NCI-H748 treated with DMSO at 0.1 percent for 48 hours (cell line): Measurements from ENCODE around the gene PHLDB3.
A peak's percentile ranks its signal among the peaks of the same experiment; 100 is the strongest.
"Not testable (repeated sequence)": the region's sequence is repeated elsewhere in the genome, so short reads cannot be mapped to it uniquely, and the experiment has no call there.

Experiments used
- DNase-seq: peaks from one replicate; lab custom pipeline; 2025; lab: John Stamatoyannopoulos, UW

Gene PHLDB3

GRCh38 chr19:43526884-43527859 lies 22.6 kb upstream of the PHLDB3 start, which contains the start of gene ETHE1:
TSS of gene ETHE1 (minus strand) at chr19:43527201. CDS start at chr19:43527177, 24 bp downstream.
- DNase-seq, result peak; percentile 57

GRCh38 chr19:43525836-43526771 lies 21.6 kb upstream of the PHLDB3 start:
- no peak for DNase-seq

- no peak for DNase-seq
Measured at GRCh38 chr19:43524922-43525835, 20.6 kb upstream of the PHLDB3 start.

GRCh38 chr19:43523696-43524095 lies 19.1 kb upstream of the PHLDB3 start:
- DNase-seq, result not testable (repeated sequence)

- DNase-seq, result no peak
Measured at GRCh38 chr19:43522929-43523328, 18.4 kb upstream of the PHLDB3 start.

GRCh38 chr19:43519436-43520088 lies 15.0 kb upstream of the PHLDB3 start:
- peak; percentile 70 for DNase-seq

- no peak for DNase-seq
Measured at GRCh38 chr19:43518051-43518450, 13.5 kb upstream of the PHLDB3 start.

GRCh38 chr19:43512399-43512798 lies 7.9 kb upstream of the PHLDB3 start:
- DNase-seq, result not testable (repeated sequence)

GRCh38 chr19:43511324-43511723 lies 6.8 kb upstream of the PHLDB3 start:
- no peak for DNase-seq

- DNase-seq, result no peak
Measured at GRCh38 chr19:43510713-43511112, 6.2 kb upstream of the PHLDB3 start.

- no peak for DNase-seq
Measured at GRCh38 chr19:43507880-43508279, 3.3 kb upstream of the PHLDB3 start.

- DNase-seq, result no peak
Measured at GRCh38 chr19:43506629-43507028, 2.1 kb upstream of the PHLDB3 start.

GRCh38 chr19:43505941-43506340 lies 1.4 kb upstream of the PHLDB3 start:
- no peak for DNase-seq

GRCh38 chr19:43505186-43505456 lies 575 bp upstream of the PHLDB3 start:
- no peak for DNase-seq

GRCh38 chr19:43503501-43504425 lies 783 bp downstream of the PHLDB3 start:
- DNase-seq, result peak; percentile 93

- DNase-seq, result no peak
Measured at GRCh38 chr19:43502419-43502976, 2.0 kb downstream of the PHLDB3 start.

- DNase-seq, result no peak
Measured at GRCh38 chr19:43501661-43502418, 2.7 kb downstream of the PHLDB3 start.

- DNase-seq, result no peak
Measured at GRCh38 chr19:43499042-43499441, 5.5 kb downstream of the PHLDB3 start.
